OCI-LY1 (cell line): ENCODE results near the gene LHX8.

Source experiments
- H2AFZ ChIP-seq: fragments of 200-600 bp; sonication (generic), shearing (Covaris generic); 2 replicates; pipeline ENCODE4 v1.6.0; 2014; ENCODE audit warnings: antibody characterized with exemption, mild to moderate bottlenecking, low read length
- H3F3A ChIP-seq: fragments of 200-600 bp; sonication (generic), shearing (Covaris generic); 2 replicates; pipeline ENCODE4 v1.6.0; 2014; ENCODE audit warnings: mild to moderate bottlenecking, antibody characterized with exemption, low read length, moderate library complexity; ENCODE audit not compliant: insufficient read depth
- H3K27ac ChIP-seq: fragments of 200-600 bp; sonication (generic); 2 replicates; pipeline ENCODE4 v1.5.1; 2014; ENCODE audit warnings: low read length, mixed run types, mild to moderate bottlenecking, low read depth; ENCODE audit not compliant: poor library complexity, severe bottlenecking
- H3K27me3 ChIP-seq: fragments of 200-600 bp; sonication (generic); 2 replicates; pipeline ENCODE4 v1.6.0; 2014; ENCODE audit warnings: antibody characterized with exemption, mild to moderate bottlenecking, low read length, moderate library complexity; ENCODE audit not compliant: insufficient read depth
- H3K36me3 ChIP-seq: fragments of 200-600 bp; sonication (generic); 2 replicates; pipeline ENCODE4 v1.6.1; 2014; ENCODE audit warnings: mild to moderate bottlenecking, antibody characterized with exemption, low read length, moderate library complexity, mixed read lengths; ENCODE audit not compliant: insufficient read depth
- H3K4me1 ChIP-seq: fragments of 200-600 bp; sonication (generic); 2 replicates; pipeline ENCODE4 v1.5.1; 2014; ENCODE audit warnings: mild to moderate bottlenecking, low read length, moderate library complexity; ENCODE audit not compliant: insufficient read depth, severe bottlenecking
- H3K4me2 ChIP-seq: fragments of 200-600 bp; sonication (generic), shearing (Covaris generic); 2 replicates; pipeline ENCODE4 v1.6.1; 2014; ENCODE audit warnings: low read length
- H3K4me3 ChIP-seq: fragments of 200-600 bp; sonication (generic); 2 replicates; pipeline ENCODE4 v1.5.1; 2014; ENCODE audit warnings: low read length, low read depth, mild to moderate bottlenecking, mixed read lengths; ENCODE audit not compliant: poor library complexity, severe bottlenecking
- H3K79me2 ChIP-seq: fragments of 200-600 bp; shearing (Covaris generic); 2 replicates; pipeline ENCODE4 v1.6.1; 2016; ENCODE audit warnings: mixed run types, low read length, mixed read lengths; ENCODE audit not compliant: insufficient read depth
- H3K9ac ChIP-seq: fragments of 200-600 bp; sonication (generic), shearing (Covaris generic); 2 replicates; pipeline ENCODE4 v1.6.1; 2014; ENCODE audit warnings: mild to moderate bottlenecking, low read length, mixed read lengths
- H3K9me2 ChIP-seq: fragments of 200-600 bp; sonication (generic), shearing (Covaris generic); 2 replicates; pipeline ENCODE4 v1.6.1; 2014; ENCODE audit warnings: low read depth, mild to moderate bottlenecking, low read length, mixed read lengths
- H3K9me3 ChIP-seq: fragments of 200-600 bp; shearing (Covaris generic); 2 replicates; pipeline ENCODE4 v1.6.1; 2014; ENCODE audit warnings: low read length, mixed read lengths
- H4K20me1 ChIP-seq: fragments of 200-600 bp; sonication (generic), shearing (Covaris generic); 2 replicates; pipeline ENCODE4 v1.6.0; 2016; ENCODE audit warnings: mild to moderate bottlenecking, low read length; ENCODE audit not compliant: insufficient read depth
- CTCF ChIP-seq: fragments of 200-600 bp; sonication (generic), shearing (Covaris generic); IDR thresholded peaks from 2 replicates; pipeline ENCODE4 v1.5.1; 2017; ENCODE audit warnings: mild to moderate bottlenecking, antibody characterized with exemption, low read length, moderate library complexity, mixed read lengths
- EZH2 ChIP-seq: fragments of 200-600 bp; sonication (generic), shearing (Covaris generic); IDR thresholded peaks from 2 replicates; pipeline ENCODE4 v1.8.0; 2017; ENCODE audit warnings: borderline replicate concordance, mixed run types, mild to moderate bottlenecking, antibody characterized with exemption, low read length, moderate library complexity, mixed read lengths

The LHX8 gene

GRCh38 chr1:75159154-75159553 lies 25.0 kb downstream of the LHX8 start:
- Histone ChIP-seq H3K27ac (no peak overlapping the region), H3K4me3 (no peak overlapping the region), H3K79me2 (no peaks in the 10 kb centered on the region), H3K9me3 (no peaks in the 10 kb centered on the region), H3K4me2 (no peak overlapping the region), H3K9ac (no peak overlapping the region), H4K20me1 (no peaks in the 10 kb centered on the region), H3K27me3 (no peaks in the 10 kb centered on the region), H3F3A (no peaks in the 10 kb centered on the region), H3K9me2 (no peaks in the 10 kb centered on the region), H3K36me3 (no peaks in the 10 kb centered on the region), H2AFZ (no peak overlapping the region), H3K4me1 (no peaks in the 10 kb centered on the region)
- TF ChIP-seq CTCF (no peak), EZH2 (no peak)

- Histone ChIP-seq H3K27ac (no peak overlapping the region), H2AFZ (no peak overlapping the region), H3F3A (no peaks in the 10 kb centered on the region), H3K4me3 (no peak overlapping the region), H3K27me3 (no peaks in the 10 kb centered on the region), H3K4me1 (no peaks in the 10 kb centered on the region), H4K20me1 (no peaks in the 10 kb centered on the region), H3K9me2 (no peaks in the 10 kb centered on the region), H3K9me3 (no peaks in the 10 kb centered on the region), H3K4me2 (no peak overlapping the region), H3K79me2 (no peaks in the 10 kb centered on the region), H3K36me3 (no peaks in the 10 kb centered on the region), H3K9ac (no peak overlapping the region)
- TF ChIP-seq EZH2 (no peak), CTCF (no peak)
These were observed 31.1 kb downstream of the LHX8 start for GRCh38 chr1:75165264-75165663.

GRCh38 chr1:75166821-75167220 lies 32.6 kb downstream of the LHX8 start:
- Histone ChIP-seq H4K20me1 (no peaks in the 10 kb centered on the region), H3K9me3 (no peaks in the 10 kb centered on the region)

More at GRCh38 chr1:75166821-75167220, 32.6 kb downstream of the LHX8 start:
- Histone ChIP-seq H3K27me3 (no peaks in the 10 kb centered on the region), H3K9me2 (no peaks in the 10 kb centered on the region), H3K4me2 (no peak overlapping the region), H3K4me3 (no peak overlapping the region), H2AFZ (no peak overlapping the region), H3K36me3 (no peaks in the 10 kb centered on the region), H3K79me2 (no peaks in the 10 kb centered on the region), H3F3A (no peaks in the 10 kb centered on the region), H3K9ac (no peak overlapping the region), H3K4me1 (no peaks in the 10 kb centered on the region), H3K27ac (no peak overlapping the region)
- TF ChIP-seq CTCF, result no peak
- no peak for TF ChIP-seq EZH2
